Kidney (tissue), 14 donors: ENCODE measurements around the gene CBFA2T3. TPM values are rescaled to one million over a fixed set of nuclear protein-coding genes. Genes with fewer than 3 reads are reported as not detected.

ENCODE experiments used
- DNase-seq, 5 donors: peaks; one replicate each; pipeline ENCODE4 v3.0.0-alpha.2; 2013 to 2020
- FAIRE-seq: peaks from 2 replicates; lab custom pipeline; 2012; peaks lifted over from hg19 to GRCh38; lab: Jason Lieb, UNC
- H3K27ac ChIP-seq, 2 donors: one replicate each; pipeline ENCODE4 v1.7.0; 2013; ENCODE audit warnings: low read depth in 2 of 2, low read length in 2 of 2, inconsistent platforms in 1 of 2
- H3K27me3 ChIP-seq: one replicate; pipeline ENCODE4 v1.7.1; 2013; ENCODE audit warnings: low read length, inconsistent platforms; ENCODE audit not compliant: control insufficient read depth, insufficient read depth
- H3K36me3 ChIP-seq, 3 donors: one replicate each; pipeline versions ENCODE4 v1.7.0 to v1.7.1; 2013; ENCODE audit warnings: low read length in 3 of 3, control low read depth in 1 of 3, inconsistent platforms in 1 of 3; ENCODE audit not compliant: insufficient read depth in 3 of 3, control insufficient read depth in 2 of 3
- H3K4me1 ChIP-seq, 3 donors: one replicate each; pipeline versions ENCODE4 v1.7.0 to v1.7.1; 2013; ENCODE audit warnings: low read length in 3 of 3, inconsistent platforms in 1 of 3, low read depth in 1 of 3; ENCODE audit not compliant: control insufficient read depth in 2 of 3, insufficient read depth in 2 of 3
- H3K4me3 ChIP-seq, 3 donors: one replicate each; pipeline versions ENCODE4 v1.7.0 to v1.8.1; 2013; ENCODE audit warnings: low read length in 3 of 3, control low read depth in 1 of 3, inconsistent platforms in 1 of 3
- H3K9ac ChIP-seq, 3 donors: one replicate each; pipeline versions ENCODE4 v1.7.0 to v1.7.1; 2013; ENCODE audit warnings: low read length in 3 of 3, control low read depth in 1 of 3, inconsistent platforms in 1 of 3
- H3K9me3 ChIP-seq, 3 donors: one replicate each; pipeline versions ENCODE4 v1.7.0 to v1.7.1; 2013; ENCODE audit warnings: low read length in 3 of 3, control low read depth in 1 of 3, inconsistent platforms in 1 of 3; ENCODE audit not compliant: control insufficient read depth in 2 of 3, insufficient read depth in 1 of 3
- CTCF ChIP-seq: IDR thresholded peaks from 3 replicates; pipeline ENCODE4 v1.5.1; 2012; ENCODE audit warnings: mild to moderate bottlenecking, moderate library complexity, borderline replicate concordance; ENCODE audit not compliant: insufficient read depth; ENCODE audit errors: extremely low read depth
- intact Hi-C: fragments of 100-400 bp; cut with DNase I; formaldehyde crosslinking; loops from one replicate; pipeline ENCODE4 v1.11.1; 2022
- polyA plus RNA-seq: library from polyadenylated mRNA; stranded (reverse); fragments of 350-450 nt; fragmentation: Illumina TruSeq; extraction: RNeasy Lipid Tissue Mini Kit (QIAGEN cat#74804); gene quantifications from one replicate; pipeline ENCODE4 v1.2.3, GENCODE V29; 2014; ENCODE audit warnings: low read depth, low replicate concordance; ENCODE audit not compliant: insufficient read depth
- total RNA-seq: library from RNA; stranded (reverse); fragmentation: NEBNext Ultra II Directional; extraction: Animal tissue kit (Norgen Biotek cat#: 25700); gene quantifications from one replicate; pipeline ENCODE4 v1.2.1, GENCODE V29; 2021
- donor health status: control.
- donor health status: control.
- donor health status: control.
- donor health status: control.
- donor health status: control.
- donor health status: DM: yes; HTN: yes; CAD: no.
- donor health status: Normal renal cell carcinoma (clear cell type).

The CBFA2T3 gene
- total and polyA plus RNA-seq, 2 donors from 2014 or later = 0.75 to 8.0 TPM

GRCh38 chr16:88837806-88838205, 139.2 kb downstream of the CBFA2T3 start:
- Histone ChIP-seq H3K4me3 (no peak overlapping the region), H3K36me3 (peaks cover 0 to 12% (median 5%) of the 10 kb centered on the region in 3 donors), H3K9me3 (no peaks in the 10 kb centered on the region), H3K9ac (no peak overlapping the region), H3K27ac (no peak overlapping the region), H3K4me1 (no peaks in the 10 kb centered on the region), H3K27me3 (no peaks in the 10 kb centered on the region)
- no peak for TF ChIP-seq CTCF
- DNase-seq (no peak), FAIRE-seq (no peak)
- intact Hi-C loops = no loop called here

- H3K36me3 ChIP-seq = peaks cover 0 to 12% (median 5%) of the 10 kb centered on the region in 3 donors
- no peaks in the 10 kb centered on the region for H3K27me3 ChIP-seq
- H3K4me1 ChIP-seq = no peaks in the 10 kb centered on the region
- FAIRE-seq = no peak
- H3K9me3 ChIP-seq = no peaks in the 10 kb centered on the region
- intact Hi-C loops = no loop called here
- no peak overlapping the region for H3K27ac ChIP-seq
- no peak overlapping the region for H3K4me3 ChIP-seq
- no peak for TF ChIP-seq CTCF
- no peak overlapping the region for H3K9ac ChIP-seq
- DNase-seq = no peak
These were observed 140.2 kb downstream of the CBFA2T3 start for GRCh38 chr16:88836791-88837190.

GRCh38 chr16:88835818-88836217, 141.2 kb downstream of the CBFA2T3 start:
- DNase-seq (no peak), FAIRE-seq (no peak)
- peaks cover 0 to 11% (median 5%) of the 10 kb centered on the region in 3 donors for H3K36me3 ChIP-seq
- TF ChIP-seq CTCF = no peak
- H3K4me3 ChIP-seq = no peak overlapping the region
- no peak overlapping the region for H3K27ac ChIP-seq
- intact Hi-C loops = no loop called here
- no peaks in the 10 kb centered on the region for H3K9me3 ChIP-seq
- H3K27me3 ChIP-seq = no peaks in the 10 kb centered on the region
- H3K4me1 ChIP-seq = no peaks in the 10 kb centered on the region
- H3K9ac ChIP-seq = no peak overlapping the region

- Histone ChIP-seq H3K27me3 (no peaks in the 10 kb centered on the region), H3K36me3 (peaks cover 0 to 7% (median 5%) of the 10 kb centered on the region in 3 donors), H3K4me3 (no peak overlapping the region), H3K4me1 (no peaks in the 10 kb centered on the region), H3K27ac (no peak overlapping the region), H3K9ac (no peak overlapping the region), H3K9me3 (no peaks in the 10 kb centered on the region)
- no peak for DNase-seq
- no peak for FAIRE-seq
- no peak for TF ChIP-seq CTCF
- intact Hi-C loops = no loop called here
These were observed 141.6 kb downstream of the CBFA2T3 start for GRCh38 chr16:88835383-88835782.
